ENCODE data around the gene NFKBIB. TPM values are rescaled to one million over a fixed set of nuclear protein-coding genes. Genes with fewer than 3 reads are reported as not detected.

NFKBIB gene
- total RNA-seq = 10 to 100 TPM; 21.9 to 41.0 (median 26.6) TPM
- 100 to 1,000 TPM in 1 of 3 donors, 10 to 100 TPM in 2; 45.5 to 109 (median 50.7) TPM for polyA plus RNA-seq
- long read RNA-seq, donor 1, transcript NFKBIB-204 (5 exons, 1,929 nt) = major isoform, 7 of 21 reads
- long read RNA-seq, donor 1, transcript NFKBIB-201 (6 exons, 1,159 nt) = major isoform, 7 of 21 reads
- long read RNA-seq, donor 1, partial matches to known transcripts = 4 of 21 reads
- long read RNA-seq, donor 1, other reads (novel, unspliced or antisense) = 3 of 21 reads
- long read RNA-seq, donor 2, transcript NFKBIB-201 (6 exons, 1,159 nt) = minor isoform, 9 of 67 reads
- long read RNA-seq, donor 2, transcript NFKBIB-204 (5 exons, 1,929 nt) = major isoform, 41 of 67 reads
- long read RNA-seq, donor 2, partial matches to known transcripts = 13 of 67 reads
- long read RNA-seq, donor 2, other reads (novel, unspliced or antisense) = 2 of 67 reads

- Histone ChIP-seq H3K4me3 (peak within 1 kb of the TSS; percentile 87), H3K27ac (peak within 1 kb of the TSS; percentile 96), H3K27me3 (ENCODE audit: insufficient read depth in 3 of 3, low read length in 2 of 3) (no peaks in the 10 kb centered on the region), H3K9me3 (no peaks in the 10 kb centered on the region), H3K36me3 (ENCODE audit: insufficient read depth in 1 of 2, low read depth in 1 of 2) (peaks cover 0 to 23% of the 10 kb centered on the region in 2 donors), H3K4me1 (peaks cover 45% of the 10 kb centered on the region)
- peak; percentile 95 to 96 (median 96) for ATAC-seq
- TF ChIP-seq, protein P1, sequence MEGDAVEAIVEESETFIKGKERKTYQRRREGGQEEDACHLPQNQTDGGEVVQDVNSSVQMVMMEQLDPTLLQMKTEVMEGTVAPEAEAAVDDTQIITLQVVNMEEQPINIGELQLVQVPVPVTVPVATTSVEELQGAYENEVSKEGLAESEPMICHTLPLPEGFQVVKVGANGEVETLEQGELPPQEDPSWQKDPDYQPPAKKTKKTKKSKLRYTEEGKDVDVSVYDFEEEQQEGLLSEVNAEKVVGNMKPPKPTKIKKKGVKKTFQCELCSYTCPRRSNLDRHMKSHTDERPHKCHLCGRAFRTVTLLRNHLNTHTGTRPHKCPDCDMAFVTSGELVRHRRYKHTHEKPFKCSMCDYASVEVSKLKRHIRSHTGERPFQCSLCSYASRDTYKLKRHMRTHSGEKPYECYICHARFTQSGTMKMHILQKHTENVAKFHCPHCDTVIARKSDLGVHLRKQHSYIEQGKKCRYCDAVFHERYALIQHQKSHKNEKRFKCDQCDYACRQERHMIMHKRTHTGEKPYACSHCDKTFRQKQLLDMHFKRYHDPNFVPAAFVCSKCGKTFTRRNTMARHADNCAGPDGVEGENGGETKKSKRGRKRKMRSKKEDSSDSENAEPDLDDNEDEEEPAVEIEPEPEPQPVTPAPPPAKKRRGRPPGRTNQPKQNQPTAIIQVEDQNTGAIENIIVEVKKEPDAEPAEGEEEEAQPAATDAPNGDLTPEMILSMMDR (IDR thresholded peaks at IDR 0.05) = no peak
- intact Hi-C loops (cut with DNase I) = loop anchor here in 1 of 2 donors (1.0 kb wide), 1 partner anchor 252 kb away; the partner anchor contains the start of gene ACTN4
- WGBS, 3 donors = 0% methylated on average over 60 to 64 of the region's 64 CpGs
- peak; percentile 100 for DNase-seq
These were observed at the start of gene NFKBIB, which contains the start of gene SIRT2 for GRCh38 chr19:38899447-38900201. NFKBIB (plus strand) TSS chr19:38899969; CDS start chr19:38900033, 64 bp downstream. SIRT2 (minus strand) TSS chr19:38899618; CDS start chr19:38899521, 97 bp downstream.

- H3K27me3 ChIP-seq (ENCODE audit: insufficient read depth in 3 of 3, low read length in 2 of 3) = no peaks in the 10 kb centered on the region
- peak overlapping the region; percentile 92 for H3K4me3 ChIP-seq
- H3K9me3 ChIP-seq = no peaks in the 10 kb centered on the region
- H3K27ac ChIP-seq = peak overlapping the region; percentile 98
- DNase-seq = peak in 1 of 2 donors; percentile 100
- TF ChIP-seq, protein P1 (IDR thresholded peaks at IDR 0.05) = peak; percentile 34
- ATAC-seq = peak; percentile 79 to 83 (median 80)
- H3K36me3 ChIP-seq (ENCODE audit: insufficient read depth in 1 of 2, low read depth in 1 of 2) = peaks cover 6 to 31% of the 10 kb centered on the region in 2 donors
- intact Hi-C loops (cut with DNase I) = loop anchor here in 1 of 2 donors (5.0 kb wide), 1 partner anchor 42 kb away; no protein-coding TSS in a partner anchor
- H3K4me1 ChIP-seq = peaks cover 40% of the 10 kb centered on the region
- WGBS, 3 donors = 0% methylated on average over 26 of the region's 26 CpGs
These were observed 49.3 kb upstream of the NFKBIB start for GRCh38 chr19:38850436-38850975.

- ATAC-seq (no peak), DNase-seq (peak in 1 of 2 donors; percentile 74)
- H3K9me3 ChIP-seq = no peaks in the 10 kb centered on the region
- TF ChIP-seq, protein P1 (IDR thresholded peaks at IDR 0.05) = no peak
- H3K4me1 ChIP-seq = peaks cover 35% of the 10 kb centered on the region
- peaks cover 5 to 25% of the 10 kb centered on the region in 2 donors for H3K36me3 ChIP-seq (ENCODE audit: insufficient read depth in 1 of 2, low read depth in 1 of 2)
- peak overlapping the region; percentile 92 for H3K4me3 ChIP-seq
- no peaks in the 10 kb centered on the region for H3K27me3 ChIP-seq (ENCODE audit: insufficient read depth in 3 of 3, low read length in 2 of 3)
- 2 to 4% (median 2%) methylated on average over 40 of the region's 40 CpGs for WGBS, 3 donors
- peak overlapping the region; percentile 98 for H3K27ac ChIP-seq
- intact Hi-C loops (cut with DNase I) = loop anchor here in 1 of 2 donors (5.0 kb wide), 1 partner anchor 41 kb away; no protein-coding TSS in a partner anchor
These were observed 48.7 kb upstream of the NFKBIB start for GRCh38 chr19:38850976-38851621.

- Histone ChIP-seq H3K27ac (peak overlapping the region; percentile 98), H3K4me3 (peak overlapping the region; percentile 92), H3K27me3 (ENCODE audit: insufficient read depth in 3 of 3, low read length in 2 of 3) (no peaks in the 10 kb centered on the region), H3K36me3 (ENCODE audit: insufficient read depth in 1 of 2, low read depth in 1 of 2) (peaks cover 4 to 19% of the 10 kb centered on the region in 2 donors), H3K9me3 (no peaks in the 10 kb centered on the region), H3K4me1 (peaks cover 30% of the 10 kb centered on the region)
- TF ChIP-seq, protein P1 (IDR thresholded peaks at IDR 0.05) = no peak
- ATAC-seq (peak; percentile 59 to 70 (median 62)), DNase-seq (peak; percentile 96 to 97)
- WGBS, 3 donors = 0 to 2% (median 1%) methylated on average over 21 to 67 of the region's 67 CpGs
- intact Hi-C loops (cut with DNase I) = loop anchor here in 1 of 2 donors (5.0 kb wide), 1 partner anchor 41 kb away; no protein-coding TSS in a partner anchor
These were observed 48.0 kb upstream of the NFKBIB start for GRCh38 chr19:38851622-38852230.

All from psoas muscle (tissue), 8 donors.